Mesendoderm (in vitro differentiated cells): Measurements from ENCODE around the gene CAMK2G.

Experiments used
- DNase-seq: peaks from one replicate; pipeline ENCODE4 v3.0.0; 2013
- H2AK5ac ChIP-seq: 2 replicates; pipeline ENCODE4 v1.6.1; 2013; ENCODE audit warnings: low read length, inconsistent platforms
- H2BK120ac ChIP-seq: 2 replicates; pipeline ENCODE4 v1.6.1; 2013; ENCODE audit warnings: low read depth, mild to moderate bottlenecking, low read length, moderate library complexity, mixed read lengths
- H2BK15ac ChIP-seq: replicated peaks from 2 replicates; pipeline ENCODE4 v1.6.1; 2013; ENCODE audit warnings: low read depth, mild to moderate bottlenecking, moderate library complexity
- H2BK5ac ChIP-seq: 2 replicates; pipeline ENCODE4 v1.6.1; 2013; ENCODE audit warnings: low read length, inconsistent platforms
- H3K18ac ChIP-seq: 2 replicates; pipeline ENCODE4 v1.6.1; 2013; ENCODE audit warnings: mild to moderate bottlenecking, low read length, mixed read lengths
- H3K23ac ChIP-seq: one replicate; pipeline ENCODE4 v1.6.1; 2013; ENCODE audit warnings: low read length
- H3K27ac ChIP-seq: 2 replicates; pipeline ENCODE4 v1.5.1; 2013; ENCODE audit warnings: low read depth, mild to moderate bottlenecking, inconsistent platforms, low read length, moderate library complexity
- H3K27me3 ChIP-seq: 2 replicates; pipeline ENCODE4 v1.6.1; 2013; ENCODE audit warnings: low read length, control low read depth, mild to moderate bottlenecking, inconsistent platforms; ENCODE audit not compliant: insufficient read depth, poor library complexity
- H3K36me3 ChIP-seq: 2 replicates; pipeline ENCODE4 v1.6.1; 2013; ENCODE audit warnings: low read length, inconsistent platforms; ENCODE audit not compliant: control insufficient read depth, insufficient read depth
- H3K4ac ChIP-seq: one replicate; pipeline ENCODE4 v1.6.1; 2013; ENCODE audit warnings: low read depth, mild to moderate bottlenecking, low read length, moderate library complexity
- H3K4me1 ChIP-seq: 2 replicates; pipeline ENCODE4 v1.6.1; 2013; ENCODE audit warnings: low read depth, low read length, inconsistent platforms; ENCODE audit not compliant: control insufficient read depth
- H3K4me2 ChIP-seq: 2 replicates; pipeline ENCODE4 v1.6.1; 2013; ENCODE audit warnings: low read length
- H3K4me3 ChIP-seq: 2 replicates; pipeline ENCODE4 v1.5.1; 2013; ENCODE audit warnings: mild to moderate bottlenecking, low read length
- H3K56ac ChIP-seq: one replicate; pipeline ENCODE4 v1.6.1; 2013; ENCODE audit warnings: low read length
- H3K79me1 ChIP-seq: 2 replicates; pipeline ENCODE4 v1.6.1; 2013; ENCODE audit warnings: low read length, inconsistent platforms
- H3K79me2 ChIP-seq: 2 replicates; pipeline ENCODE4 v1.6.1; 2013; ENCODE audit warnings: mild to moderate bottlenecking, low read length; ENCODE audit not compliant: control insufficient read depth, insufficient read depth
- H3K9ac ChIP-seq: 2 replicates; pipeline ENCODE4 v1.6.1; 2013; ENCODE audit warnings: low read length, inconsistent platforms
- H4K5ac ChIP-seq: one replicate; pipeline ENCODE4 v1.6.1; 2013; ENCODE audit warnings: low read length
- H4K8ac ChIP-seq: one replicate; pipeline ENCODE4 v1.6.1; 2013; ENCODE audit warnings: low read depth, mild to moderate bottlenecking, control low read depth, low read length, moderate library complexity
- WGBS: extraction: QIAGEN DNeasy Blood & Tissue Kit; methylation state at CpG from one replicate; pipeline ENCODE4 v1.1.7; 2013; ENCODE audit warnings: low lambda C conversion rate, missing lambda C conversion rate; ENCODE audit not compliant: insufficient coverage; ENCODE audit errors: extremely low coverage; 5-methylcytosine and 5-hydroxymethylcytosine counted together

Gene CAMK2G

GRCh38 chr10:73841526-73842285 is 32.6 kb downstream of the CAMK2G start:
- H3K9ac ChIP-seq, result no peak overlapping the region
- no peak overlapping the region for H2AK5ac ChIP-seq
- no peak overlapping the region for H2BK15ac ChIP-seq
- no peak overlapping the region for H3K4me3 ChIP-seq
- no peaks in the 10 kb centered on the region for H3K27me3 ChIP-seq
- H4K8ac ChIP-seq, result no peak overlapping the region
- DNase-seq, result no peak
- no peak overlapping the region for H2BK120ac ChIP-seq
- peaks cover under 1% of the 10 kb centered on the region for H3K36me3 ChIP-seq
- H4K5ac ChIP-seq, result no peak overlapping the region
- no peak overlapping the region for H3K56ac ChIP-seq
- no peak overlapping the region for H3K27ac ChIP-seq
- H3K79me2 ChIP-seq, result no peaks in the 10 kb centered on the region
- WGBS, result no CpG with 5 or more reads among the region's 9 CpGs
- H3K4me2 ChIP-seq, result no peak overlapping the region
- H3K23ac ChIP-seq, result no peak overlapping the region
- no peak overlapping the region for H2BK5ac ChIP-seq
- no peak overlapping the region for H3K4ac ChIP-seq
- no peak overlapping the region for H3K18ac ChIP-seq
- no peaks in the 10 kb centered on the region for H3K79me1 ChIP-seq
- no peaks in the 10 kb centered on the region for H3K4me1 ChIP-seq

GRCh38 chr10:73841061-73841421 is 33.3 kb downstream of the CAMK2G start:
- Histone ChIP-seq H2BK15ac (no peak overlapping the region), H3K18ac (no peak overlapping the region), H2AK5ac (no peak overlapping the region), H3K27me3 (no peaks in the 10 kb centered on the region), H3K27ac (no peak overlapping the region), H2BK5ac (no peak overlapping the region), H3K79me1 (no peaks in the 10 kb centered on the region), H3K4me1 (no peaks in the 10 kb centered on the region), H3K23ac (no peak overlapping the region), H3K4me3 (no peak overlapping the region), H3K56ac (no peak overlapping the region), H3K36me3 (peaks cover 2% of the 10 kb centered on the region), H4K8ac (no peak overlapping the region), H4K5ac (no peak overlapping the region), H3K79me2 (no peaks in the 10 kb centered on the region), H3K4me2 (no peak overlapping the region), H3K4ac (no peak overlapping the region), H2BK120ac (no peak overlapping the region), H3K9ac (no peak overlapping the region)
- WGBS, result no CpG with 5 or more reads among the region's 9 CpGs
- no peak for DNase-seq

- no peak overlapping the region for H4K8ac ChIP-seq
- H3K79me2 ChIP-seq, result no peaks in the 10 kb centered on the region
- H3K4me3 ChIP-seq, result no peak overlapping the region
- H3K56ac ChIP-seq, result no peak overlapping the region
- H3K4me2 ChIP-seq, result no peak overlapping the region
- H3K27me3 ChIP-seq, result no peaks in the 10 kb centered on the region
- H3K18ac ChIP-seq, result no peak overlapping the region
- no peak overlapping the region for H3K27ac ChIP-seq
- H3K23ac ChIP-seq, result no peak overlapping the region
- H4K5ac ChIP-seq, result no peak overlapping the region
- no peak overlapping the region for H2AK5ac ChIP-seq
- WGBS, result no CpG with 5 or more reads among the region's 13 CpGs
- no peaks in the 10 kb centered on the region for H3K79me1 ChIP-seq
- H3K36me3 ChIP-seq, result peaks cover 2% of the 10 kb centered on the region
- no peak for DNase-seq
- no peak overlapping the region for H2BK5ac ChIP-seq
- no peak overlapping the region for H2BK120ac ChIP-seq
- H3K4ac ChIP-seq, result no peak overlapping the region
- H2BK15ac ChIP-seq, result no peak overlapping the region
- H3K4me1 ChIP-seq, result no peaks in the 10 kb centered on the region
- no peak overlapping the region for H3K9ac ChIP-seq
These were observed 33.8 kb downstream of the CAMK2G start for GRCh38 chr10:73840403-73841060.

GRCh38 chr10:73840056-73840402 is 34.3 kb downstream of the CAMK2G start:
- Histone ChIP-seq H3K23ac (no peak overlapping the region), H2BK5ac (no peak overlapping the region), H3K9ac (no peak overlapping the region), H2BK15ac (no peak overlapping the region), H3K79me1 (no peaks in the 10 kb centered on the region), H3K56ac (no peak overlapping the region), H4K5ac (no peak overlapping the region), H2AK5ac (no peak overlapping the region), H3K4ac (no peak overlapping the region), H4K8ac (no peak overlapping the region), H3K4me1 (no peaks in the 10 kb centered on the region), H3K79me2 (no peaks in the 10 kb centered on the region), H3K4me2 (no peak overlapping the region), H3K27me3 (no peaks in the 10 kb centered on the region), H3K4me3 (no peak overlapping the region), H3K27ac (no peak overlapping the region), H2BK120ac (no peak overlapping the region), H3K18ac (no peak overlapping the region), H3K36me3 (peaks cover 2% of the 10 kb centered on the region)
- no CpG with 5 or more reads among the region's 4 CpGs for WGBS
- no peak for DNase-seq

- WGBS, result no CpG with 5 or more reads among the region's 40 CpGs
- DNase-seq, result no peak
- H3K4me1 ChIP-seq, result no peaks in the 10 kb centered on the region
- H3K18ac ChIP-seq, result no peak overlapping the region
- no peak overlapping the region for H3K4ac ChIP-seq
- no peaks in the 10 kb centered on the region for H3K79me1 ChIP-seq
- no peak overlapping the region for H3K4me2 ChIP-seq
- no peak overlapping the region for H3K9ac ChIP-seq
- H2BK120ac ChIP-seq, result no peak overlapping the region
- H3K4me3 ChIP-seq, result no peak overlapping the region
- no peak overlapping the region for H4K8ac ChIP-seq
- no peak overlapping the region for H2BK5ac ChIP-seq
- no peaks in the 10 kb centered on the region for H3K27me3 ChIP-seq
- H3K27ac ChIP-seq, result no peak overlapping the region
- H2AK5ac ChIP-seq, result no peak overlapping the region
- peaks cover 2% of the 10 kb centered on the region for H3K36me3 ChIP-seq
- no peak overlapping the region for H3K56ac ChIP-seq
- H3K79me2 ChIP-seq, result no peaks in the 10 kb centered on the region
- no peak overlapping the region for H4K5ac ChIP-seq
- H2BK15ac ChIP-seq, result no peak overlapping the region
- H3K23ac ChIP-seq, result no peak overlapping the region
These were observed 34.9 kb downstream of the CAMK2G start for GRCh38 chr10:73839276-73839966.
